Measurements from ENCODE around the gene DMAP1.

The DMAP1 gene

GRCh38 chr1:44217809-44218410 is 4.6 kb downstream of the DMAP1 start:
- Histone ChIP-seq H3K36me3 (ENCODE audit: control insufficient read depth, insufficient read depth, low read length) (peaks cover 49% of the 10 kb centered on the region), H3K27ac (ENCODE audit: insufficient read depth, low read length, poor library complexity, severe bottlenecking) (no peak overlapping the region), H3K27me3 (replicated peaks; ENCODE audit: control insufficient read depth, insufficient read depth, low read length, poor library complexity, severe bottlenecking) (no peaks in the 10 kb centered on the region), H3K9me3 (ENCODE audit: control insufficient read depth, low read length) (no peaks in the 10 kb centered on the region), H3K4me3 (ENCODE audit: insufficient read depth, low read depth, low read length, poor library complexity, severe bottlenecking) (no peak overlapping the region), H3K4me1 (ENCODE audit: control insufficient read depth, insufficient read depth, low read length, poor library complexity, severe bottlenecking) (peaks cover 1% of the 10 kb centered on the region)
- peak; percentile 18 to 52 (median 37) for DNase-seq

- Histone ChIP-seq H3K36me3 (ENCODE audit: control insufficient read depth, insufficient read depth, low read length) (peaks cover 49% of the 10 kb centered on the region), H3K4me3 (ENCODE audit: insufficient read depth, low read depth, low read length, poor library complexity, severe bottlenecking) (no peak overlapping the region), H3K27me3 (replicated peaks; ENCODE audit: control insufficient read depth, insufficient read depth, low read length, poor library complexity, severe bottlenecking) (no peaks in the 10 kb centered on the region), H3K27ac (ENCODE audit: insufficient read depth, low read length, poor library complexity, severe bottlenecking) (no peak overlapping the region), H3K9me3 (ENCODE audit: control insufficient read depth, low read length) (no peaks in the 10 kb centered on the region), H3K4me1 (ENCODE audit: control insufficient read depth, insufficient read depth, low read length, poor library complexity, severe bottlenecking) (no peaks in the 10 kb centered on the region)
- DNase-seq = no peak
These were observed 5.4 kb downstream of the DMAP1 start for GRCh38 chr1:44218503-44219300.

- Histone ChIP-seq H3K36me3 (ENCODE audit: control insufficient read depth, insufficient read depth, low read length) (peaks cover 49% of the 10 kb centered on the region), H3K4me1 (ENCODE audit: control insufficient read depth, insufficient read depth, low read length, poor library complexity, severe bottlenecking) (no peaks in the 10 kb centered on the region)
These were observed 6.0 kb downstream of the DMAP1 start for GRCh38 chr1:44219301-44219626.

DNA sequence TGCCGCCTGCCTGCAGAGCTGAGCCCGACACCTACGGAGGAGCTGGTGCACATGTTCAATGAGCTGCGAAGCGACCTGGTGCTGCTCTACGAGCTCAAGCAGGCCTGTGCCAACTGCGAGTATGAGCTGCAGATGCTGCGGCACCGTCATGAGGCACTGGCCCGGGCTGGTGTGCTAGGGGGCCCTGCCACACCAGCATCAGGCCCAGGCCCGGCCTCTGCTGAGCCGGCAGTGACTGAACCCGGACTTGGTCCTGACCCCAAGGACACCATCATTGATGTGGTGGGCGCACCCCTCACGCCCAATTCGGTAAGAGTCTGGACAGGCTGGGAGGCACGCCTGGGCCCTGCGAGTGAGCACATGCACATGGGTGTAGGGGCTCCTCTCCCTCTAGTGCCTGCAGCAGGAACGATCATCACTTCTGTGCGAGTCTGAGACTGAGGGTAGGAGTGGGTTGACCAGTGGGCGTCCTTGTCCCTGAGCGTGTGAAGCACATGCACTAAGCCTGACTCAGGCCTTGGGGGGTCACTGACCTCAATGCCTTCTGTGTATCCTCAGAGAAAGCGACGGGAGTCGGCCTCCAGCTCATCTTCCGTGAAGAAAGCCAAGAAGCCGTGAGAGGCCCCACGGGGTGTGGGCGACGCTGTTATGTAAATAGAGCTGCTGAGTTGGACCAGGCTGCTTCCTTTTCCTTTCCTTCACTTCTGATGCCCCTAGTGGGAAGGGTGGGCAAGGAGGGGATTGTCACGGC is 6.9 kb downstream of the DMAP1 start:
- no peaks in the 10 kb centered on the region for H3K27me3 ChIP-seq (replicated peaks; ENCODE audit: control insufficient read depth, insufficient read depth, low read length, poor library complexity, severe bottlenecking)
- no peaks in the 10 kb centered on the region for H3K9me3 ChIP-seq (ENCODE audit: control insufficient read depth, low read length)
- no peak overlapping the region for H3K4me3 ChIP-seq (ENCODE audit: insufficient read depth, low read depth, low read length, poor library complexity, severe bottlenecking)
- peaks cover 46% of the 10 kb centered on the region for H3K36me3 ChIP-seq (ENCODE audit: control insufficient read depth, insufficient read depth, low read length)
- no peaks in the 10 kb centered on the region for H3K4me1 ChIP-seq (ENCODE audit: control insufficient read depth, insufficient read depth, low read length, poor library complexity, severe bottlenecking)
- no peak for DNase-seq
- no peak overlapping the region for H3K27ac ChIP-seq (ENCODE audit: insufficient read depth, low read length, poor library complexity, severe bottlenecking)

More at GRCh38 chr1:44219301-44219626, 6.0 kb downstream of the DMAP1 start:
- Histone ChIP-seq H3K4me3 (ENCODE audit: insufficient read depth, low read depth, low read length, poor library complexity, severe bottlenecking) (no peak overlapping the region), H3K27me3 (replicated peaks; ENCODE audit: control insufficient read depth, insufficient read depth, low read length, poor library complexity, severe bottlenecking) (no peaks in the 10 kb centered on the region), H3K9me3 (ENCODE audit: control insufficient read depth, low read length) (no peaks in the 10 kb centered on the region), H3K27ac (ENCODE audit: insufficient read depth, low read length, poor library complexity, severe bottlenecking) (no peak overlapping the region)
- no peak for DNase-seq

DNA sequence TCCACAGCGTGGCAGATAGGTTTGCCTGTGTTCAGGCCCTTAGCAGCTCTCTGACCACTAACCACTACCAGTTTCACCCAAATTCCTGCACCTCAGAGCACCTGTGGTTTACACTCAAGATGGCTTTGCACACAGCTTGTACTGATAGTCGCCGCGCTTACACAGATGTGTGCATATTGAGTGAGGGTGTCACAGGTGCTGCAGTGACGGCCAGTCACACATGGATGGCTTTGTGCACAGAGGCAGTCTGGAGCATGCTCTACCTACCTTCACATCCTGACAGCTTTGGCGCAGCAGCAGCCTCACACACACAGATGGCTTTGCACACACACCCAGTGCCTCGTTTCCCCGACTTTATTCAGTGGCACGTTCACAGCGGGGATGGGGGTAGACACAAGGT is 7.5 kb downstream of the DMAP1 start:
- H3K4me1 ChIP-seq (ENCODE audit: control insufficient read depth, insufficient read depth, low read length, poor library complexity, severe bottlenecking) = no peaks in the 10 kb centered on the region
- no peaks in the 10 kb centered on the region for H3K9me3 ChIP-seq (ENCODE audit: control insufficient read depth, low read length)
- DNase-seq = no peak
- H3K4me3 ChIP-seq (ENCODE audit: insufficient read depth, low read depth, low read length, poor library complexity, severe bottlenecking) = no peak overlapping the region
- peaks cover 44% of the 10 kb centered on the region for H3K36me3 ChIP-seq (ENCODE audit: control insufficient read depth, insufficient read depth, low read length)
- H3K27ac ChIP-seq (ENCODE audit: insufficient read depth, low read length, poor library complexity, severe bottlenecking) = no peak overlapping the region
- H3K27me3 ChIP-seq (replicated peaks; ENCODE audit: control insufficient read depth, insufficient read depth, low read length, poor library complexity, severe bottlenecking) = no peaks in the 10 kb centered on the region

DNA sequence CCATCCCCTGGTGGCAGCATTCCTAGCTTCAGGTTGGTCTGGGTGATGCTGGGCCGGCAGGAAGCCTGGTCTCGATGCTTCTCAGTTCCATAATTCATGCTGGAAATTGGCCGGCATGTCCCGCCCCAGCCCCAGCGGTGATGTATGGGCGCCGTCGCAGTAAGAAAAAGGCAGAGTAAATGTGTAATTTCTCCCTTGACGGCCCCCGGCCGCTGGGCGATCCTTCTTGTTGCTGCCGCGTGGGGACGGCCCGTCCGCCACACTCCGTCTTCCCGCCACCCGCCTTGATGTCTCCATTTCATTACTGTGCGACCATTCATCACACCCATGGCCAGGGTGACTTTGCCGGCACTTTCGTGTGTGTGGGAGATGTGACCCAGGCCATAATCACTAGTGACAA is 8.5 kb downstream of the DMAP1 start:
- Histone ChIP-seq H3K4me1 (ENCODE audit: control insufficient read depth, insufficient read depth, low read length, poor library complexity, severe bottlenecking) (no peaks in the 10 kb centered on the region), H3K27ac (ENCODE audit: insufficient read depth, low read length, poor library complexity, severe bottlenecking) (no peak overlapping the region), H3K27me3 (replicated peaks; ENCODE audit: control insufficient read depth, insufficient read depth, low read length, poor library complexity, severe bottlenecking) (no peaks in the 10 kb centered on the region), H3K4me3 (ENCODE audit: insufficient read depth, low read depth, low read length, poor library complexity, severe bottlenecking) (no peak overlapping the region), H3K9me3 (ENCODE audit: control insufficient read depth, low read length) (no peaks in the 10 kb centered on the region), H3K36me3 (ENCODE audit: control insufficient read depth, insufficient read depth, low read length) (peaks cover 40% of the 10 kb centered on the region)
- no peak for DNase-seq

- DNase-seq = no peak
- Histone ChIP-seq H3K9me3 (ENCODE audit: control insufficient read depth, low read length) (no peaks in the 10 kb centered on the region), H3K27ac (ENCODE audit: insufficient read depth, low read length, poor library complexity, severe bottlenecking) (no peak overlapping the region), H3K4me1 (ENCODE audit: control insufficient read depth, insufficient read depth, low read length, poor library complexity, severe bottlenecking) (no peaks in the 10 kb centered on the region), H3K4me3 (ENCODE audit: insufficient read depth, low read depth, low read length, poor library complexity, severe bottlenecking) (no peak overlapping the region), H3K36me3 (ENCODE audit: control insufficient read depth, insufficient read depth, low read length) (peaks cover 40% of the 10 kb centered on the region), H3K27me3 (replicated peaks; ENCODE audit: control insufficient read depth, insufficient read depth, low read length, poor library complexity, severe bottlenecking) (no peaks in the 10 kb centered on the region)
These were observed 9.3 kb downstream of the DMAP1 start for GRCh38 chr1:44222397-44223186.

- H3K4me1 ChIP-seq (ENCODE audit: control insufficient read depth, insufficient read depth, low read length, poor library complexity, severe bottlenecking) = no peaks in the 10 kb centered on the region
- peaks cover 36% of the 10 kb centered on the region for H3K36me3 ChIP-seq (ENCODE audit: control insufficient read depth, insufficient read depth, low read length)
- H3K9me3 ChIP-seq (ENCODE audit: control insufficient read depth, low read length) = no peaks in the 10 kb centered on the region
- no peak for DNase-seq
- H3K27ac ChIP-seq (ENCODE audit: insufficient read depth, low read length, poor library complexity, severe bottlenecking) = no peak overlapping the region
- no peaks in the 10 kb centered on the region for H3K27me3 ChIP-seq (replicated peaks; ENCODE audit: control insufficient read depth, insufficient read depth, low read length, poor library complexity, severe bottlenecking)
- H3K4me3 ChIP-seq (ENCODE audit: insufficient read depth, low read depth, low read length, poor library complexity, severe bottlenecking) = no peak overlapping the region
These were observed 9.9 kb downstream of the DMAP1 start for GRCh38 chr1:44223187-44223610.

- Histone ChIP-seq H3K27ac (ENCODE audit: insufficient read depth, low read length, poor library complexity, severe bottlenecking) (no peak overlapping the region), H3K9me3 (ENCODE audit: control insufficient read depth, low read length) (no peaks in the 10 kb centered on the region), H3K4me3 (ENCODE audit: insufficient read depth, low read depth, low read length, poor library complexity, severe bottlenecking) (no peak overlapping the region), H3K4me1 (ENCODE audit: control insufficient read depth, insufficient read depth, low read length, poor library complexity, severe bottlenecking) (no peaks in the 10 kb centered on the region), H3K27me3 (replicated peaks; ENCODE audit: control insufficient read depth, insufficient read depth, low read length, poor library complexity, severe bottlenecking) (no peaks in the 10 kb centered on the region), H3K36me3 (ENCODE audit: control insufficient read depth, insufficient read depth, low read length) (peaks cover 10% of the 10 kb centered on the region)
- DNase-seq = no peak
These were observed 12.5 kb downstream of the DMAP1 start for GRCh38 chr1:44225761-44226160.
